HEK293 (cell line): ENCODE data around the gene CPNE1.

Source experiments
- BCL6B ChIP-seq: fragments of 450-650 bp; formaldehyde crosslinking; IDR thresholded peaks from 2 replicates; pipeline ENCODE4 v1.5.1; 2017; ENCODE audit warnings: missing biosample characterization, missing genetic modification characterization
- EGR2 ChIP-seq: fragments of 450-650 bp; formaldehyde crosslinking; IDR thresholded peaks from 2 replicates; pipeline ENCODE4 v1.5.1; 2016; ENCODE audit warnings: low read depth, missing biosample characterization, missing genetic modification characterization
- ELK4 ChIP-seq: IDR thresholded peaks from 2 replicates; pipeline ENCODE4 v1.6.1; 2011; ENCODE audit warnings: mild to moderate bottlenecking, low read depth, low read length, borderline replicate concordance
- GFI1B ChIP-seq: fragments of 450-650 bp; formaldehyde crosslinking; IDR thresholded peaks from 2 replicates; pipeline ENCODE4 v1.5.1; 2016; ENCODE audit warnings: missing biosample characterization, missing genetic modification characterization
- MEIS1 ChIP-seq: sonication (generic); formaldehyde crosslinking; IDR thresholded peaks from 2 replicates; pipeline ENCODE4 v1.8.1; 2022; ENCODE audit warnings: missing genetic modification reagents, mild to moderate bottlenecking, borderline replicate concordance
- MZF1 ChIP-seq: fragments of 450-650 bp; formaldehyde crosslinking; IDR thresholded peaks from 2 replicates; pipeline ENCODE4 v1.5.1; 2017; ENCODE audit warnings: missing biosample characterization, missing genetic modification characterization, borderline replicate concordance
- PRDM10 ChIP-seq: fragments of 450-650 bp; formaldehyde crosslinking; IDR thresholded peaks from 2 replicates; pipeline ENCODE4 v1.5.1; 2016; ENCODE audit warnings: missing biosample characterization, missing genetic modification characterization
- RBAK ChIP-seq: fragments of 450-650 bp; formaldehyde crosslinking; IDR thresholded peaks from 2 replicates; pipeline ENCODE4 v1.5.1; 2016; ENCODE audit warnings: missing biosample characterization, missing genetic modification characterization
- WT1 ChIP-seq: fragments of 450-650 bp; formaldehyde crosslinking; IDR thresholded peaks from 2 replicates; pipeline ENCODE4 v1.5.1; 2016; ENCODE audit warnings: missing biosample characterization, missing genetic modification characterization
- ZBTB17 ChIP-seq: fragments of 450-650 bp; formaldehyde crosslinking; IDR thresholded peaks from 2 replicates; pipeline ENCODE4 v1.5.1; 2016; ENCODE audit warnings: missing biosample characterization, missing genetic modification characterization
- ZBTB21 ChIP-seq: fragments of 450-650 bp; formaldehyde crosslinking; IDR thresholded peaks from 2 replicates; pipeline ENCODE4 v1.5.1; 2017; ENCODE audit warnings: missing biosample characterization, missing genetic modification characterization
- ZBTB26 ChIP-seq: fragments of 450-650 bp; formaldehyde crosslinking; optimal IDR thresholded peaks from 2 replicates; pipeline ENCODE3; 2016; ENCODE audit warnings: missing biosample characterization, mild to moderate bottlenecking, missing genetic modification characterization
- ZFP69B ChIP-seq: fragments of 450-650 bp; formaldehyde crosslinking; IDR thresholded peaks from 2 replicates; pipeline ENCODE4 v1.5.1; 2016; ENCODE audit warnings: missing biosample characterization, missing genetic modification characterization
- ZIC2 ChIP-seq: fragments of 450-650 bp; formaldehyde crosslinking; IDR thresholded peaks from 2 replicates; pipeline ENCODE4 v1.5.1; 2016; ENCODE audit warnings: missing biosample characterization, missing genetic modification characterization
- ZNF140 ChIP-seq: fragments of 450-650 bp; formaldehyde crosslinking; IDR thresholded peaks from 2 replicates; pipeline ENCODE4 v1.5.1; 2016; ENCODE audit warnings: missing biosample characterization, missing genetic modification characterization
- ZNF157 ChIP-seq: fragments of 450-650 bp; formaldehyde crosslinking; IDR thresholded peaks from 2 replicates; pipeline ENCODE4 v1.5.1; 2016; ENCODE audit warnings: missing biosample characterization, missing genetic modification characterization
- ZNF423 ChIP-seq: fragments of 450-650 bp; formaldehyde crosslinking; IDR thresholded peaks from 2 replicates; pipeline ENCODE4 v1.5.1; 2016; ENCODE audit warnings: missing biosample characterization, missing genetic modification characterization
- ZNF473 ChIP-seq: fragments of 450-650 bp; formaldehyde crosslinking; IDR thresholded peaks from 2 replicates; pipeline ENCODE4 v1.5.1; 2017; ENCODE audit warnings: missing biosample characterization, missing genetic modification characterization
- ZNF514 ChIP-seq: fragments of 450-650 bp; formaldehyde crosslinking; IDR thresholded peaks from 2 replicates; pipeline ENCODE4 v1.5.1; 2016; ENCODE audit warnings: missing biosample characterization, missing genetic modification characterization
- ZNF521 ChIP-seq: fragments of 450-650 bp; formaldehyde crosslinking; IDR thresholded peaks from 2 replicates; pipeline ENCODE4 v1.5.1; 2017; ENCODE audit warnings: missing biosample characterization, mild to moderate bottlenecking, missing genetic modification characterization
- ZNF555 ChIP-seq: fragments of 450-650 bp; formaldehyde crosslinking; conservative IDR thresholded peaks from 2 replicates; pipeline ENCODE4 v1.5.1; 2017; ENCODE audit warnings: missing biosample characterization, mild to moderate bottlenecking, missing genetic modification characterization, inconsistent platforms
- ZNF654 ChIP-seq: fragments of 450-650 bp; formaldehyde crosslinking; IDR thresholded peaks from 2 replicates; pipeline ENCODE4 v1.5.1; 2016; ENCODE audit warnings: low read depth, missing biosample characterization, missing genetic modification characterization
- ZNF768 ChIP-seq: fragments of 450-650 bp; formaldehyde crosslinking; IDR thresholded peaks from 2 replicates; pipeline ENCODE4 v1.5.1; 2018; ENCODE audit warnings: missing biosample characterization, mild to moderate bottlenecking, missing genetic modification characterization
- ZNF776 ChIP-seq: fragments of 450-650 bp; formaldehyde crosslinking; IDR thresholded peaks from 2 replicates; pipeline ENCODE4 v1.5.0; 2017; ENCODE audit warnings: missing biosample characterization, missing genetic modification characterization, borderline replicate concordance
- ZNF777 ChIP-seq: fragments of 450-650 bp; formaldehyde crosslinking; IDR thresholded peaks from 2 replicates; pipeline ENCODE4 v1.5.1; 2017; ENCODE audit warnings: missing biosample characterization, missing genetic modification characterization, borderline replicate concordance
- ZNF791 ChIP-seq: fragments of 450-650 bp; formaldehyde crosslinking; IDR thresholded peaks from 2 replicates; pipeline ENCODE4 v1.5.1; 2016; ENCODE audit warnings: missing biosample characterization, missing genetic modification characterization
- ZSCAN23 ChIP-seq: fragments of 450-650 bp; formaldehyde crosslinking; IDR thresholded peaks from 2 replicates; pipeline ENCODE4 v1.5.1; 2016; ENCODE audit warnings: missing biosample characterization, missing genetic modification characterization
- TF ChIP-seq, protein P1 (sequence below): fragments of 450-650 bp; formaldehyde crosslinking; IDR thresholded peaks from 2 replicates; pipeline ENCODE4 v1.5.1; 2017; ENCODE audit warnings: missing biosample characterization, missing genetic modification characterization
- TF ChIP-seq, protein P2 (sequence below): fragments of 450-650 bp; formaldehyde crosslinking; IDR thresholded peaks from 2 replicates; pipeline ENCODE4 v1.5.1; 2016; ENCODE audit warnings: missing biosample characterization, missing genetic modification characterization, low read depth

Gene CPNE1

DNA sequence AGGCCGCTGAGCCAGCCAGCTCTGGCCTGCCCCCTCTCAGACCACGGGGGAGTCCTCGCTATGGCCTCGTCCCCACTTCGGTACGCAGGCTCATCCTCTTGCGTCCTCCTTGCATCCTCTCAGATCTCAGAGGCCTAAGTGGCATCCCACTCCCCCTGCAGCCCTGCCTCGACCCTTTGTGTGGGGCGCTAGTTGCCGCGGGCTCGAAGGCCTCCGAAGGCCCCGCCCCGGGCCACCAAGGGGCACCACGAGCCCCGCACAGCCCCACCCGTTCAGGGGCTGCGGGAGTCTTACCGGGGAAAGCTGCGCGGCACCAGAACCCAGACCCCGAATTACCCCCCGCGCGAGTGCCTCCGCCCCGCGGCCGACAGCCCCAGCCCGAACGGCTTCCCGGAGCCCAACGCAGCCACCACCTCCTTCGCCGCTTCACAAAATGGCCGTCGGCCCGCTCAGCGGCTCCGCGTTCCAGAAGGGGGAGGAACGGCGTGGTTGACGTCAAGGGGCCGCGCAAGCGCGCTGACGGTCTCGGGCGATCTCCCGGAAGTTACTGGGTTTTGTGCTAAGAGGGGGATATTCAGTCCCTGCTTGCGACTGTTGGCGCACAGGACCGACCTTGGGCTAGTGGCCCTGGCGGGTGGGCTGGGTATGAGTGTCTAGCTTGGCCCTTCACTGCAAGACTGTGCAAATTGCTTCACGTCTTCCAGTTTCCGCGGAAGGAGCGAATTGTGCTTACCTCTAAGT, at the start of gene CPNE1, which contains the start of gene RBM12 (continued):
- TF ChIP-seq ELK4 (no peak), ZBTB17 (tag by site-specific recombination) (peak; percentile 80), EGR2 (tag by site-specific recombination) (no peak), MZF1 (tag by site-specific recombination) (peak; percentile 9; the same call in 1 of the 2 replicates), PRDM10 (tag by site-specific recombination) (peak; percentile 99), ZNF514 (tag by site-specific recombination) (no peak), ZNF654 (tag by site-specific recombination) (no peak), ZIC2 (tag by site-specific recombination) (peak; percentile 10; the same call in 1 of the 2 replicates), ZBTB21 (peak; percentile 75), ZNF777 (tag by site-specific recombination) (no peak), ZBTB26 (tag by site-specific recombination) (peak; percentile 71), ZNF473 (no peak), ZSCAN23 (tag by site-specific recombination) (no peak), WT1 (tag by site-specific recombination) (peak; percentile 47; the same call in 1 of the 2 replicates), ZNF140 (tag by site-specific recombination) (no peak), ZNF776 (tag by site-specific recombination) (no peak), ZNF157 (tag by site-specific recombination) (no peak), GFI1B (tag by site-specific recombination) (no peak), MEIS1 (no peak), RBAK (no peak), ZNF423 (tag by site-specific recombination) (no peak), ZNF791 (tag by site-specific recombination) (no peak), ZNF521 (tag by site-specific recombination) (no peak), ZNF555 (no peak), ZNF768 (no peak), BCL6B (no peak), ZFP69B (tag by site-specific recombination) (0 out of 2 replicates have a peak, but pooled peaks have one; percentile 40)
- TF ChIP-seq, protein P1, sequence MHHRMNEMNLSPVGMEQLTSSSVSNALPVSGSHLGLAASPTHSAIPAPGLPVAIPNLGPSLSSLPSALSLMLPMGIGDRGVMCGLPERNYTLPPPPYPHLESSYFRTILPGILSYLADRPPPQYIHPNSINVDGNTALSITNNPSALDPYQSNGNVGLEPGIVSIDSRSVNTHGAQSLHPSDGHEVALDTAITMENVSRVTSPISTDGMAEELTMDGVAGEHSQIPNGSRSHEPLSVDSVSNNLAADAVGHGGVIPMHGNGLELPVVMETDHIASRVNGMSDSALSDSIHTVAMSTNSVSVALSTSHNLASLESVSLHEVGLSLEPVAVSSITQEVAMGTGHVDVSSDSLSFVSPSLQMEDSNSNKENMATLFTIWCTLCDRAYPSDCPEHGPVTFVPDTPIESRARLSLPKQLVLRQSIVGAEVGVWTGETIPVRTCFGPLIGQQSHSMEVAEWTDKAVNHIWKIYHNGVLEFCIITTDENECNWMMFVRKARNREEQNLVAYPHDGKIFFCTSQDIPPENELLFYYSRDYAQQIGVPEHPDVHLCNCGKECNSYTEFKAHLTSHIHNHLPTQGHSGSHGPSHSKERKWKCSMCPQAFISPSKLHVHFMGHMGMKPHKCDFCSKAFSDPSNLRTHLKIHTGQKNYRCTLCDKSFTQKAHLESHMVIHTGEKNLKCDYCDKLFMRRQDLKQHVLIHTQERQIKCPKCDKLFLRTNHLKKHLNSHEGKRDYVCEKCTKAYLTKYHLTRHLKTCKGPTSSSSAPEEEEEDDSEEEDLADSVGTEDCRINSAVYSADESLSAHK (tag by site-specific recombination) = no peak
- TF ChIP-seq, protein P2, sequence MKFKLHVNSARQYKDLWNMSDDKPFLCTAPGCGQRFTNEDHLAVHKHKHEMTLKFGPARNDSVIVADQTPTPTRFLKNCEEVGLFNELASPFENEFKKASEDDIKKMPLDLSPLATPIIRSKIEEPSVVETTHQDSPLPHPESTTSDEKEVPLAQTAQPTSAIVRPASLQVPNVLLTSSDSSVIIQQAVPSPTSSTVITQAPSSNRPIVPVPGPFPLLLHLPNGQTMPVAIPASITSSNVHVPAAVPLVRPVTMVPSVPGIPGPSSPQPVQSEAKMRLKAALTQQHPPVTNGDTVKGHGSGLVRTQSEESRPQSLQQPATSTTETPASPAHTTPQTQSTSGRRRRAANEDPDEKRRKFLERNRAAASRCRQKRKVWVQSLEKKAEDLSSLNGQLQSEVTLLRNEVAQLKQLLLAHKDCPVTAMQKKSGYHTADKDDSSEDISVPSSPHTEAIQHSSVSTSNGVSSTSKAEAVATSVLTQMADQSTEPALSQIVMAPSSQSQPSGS (tag by site-specific recombination) = 0 out of 2 replicates have a peak, but pooled peaks have one; percentile 3
